GM21381 (cell line): ENCODE data around the gene WDPCP.
"Not testable (repeated sequence)": the region's sequence is repeated elsewhere in the genome, so short reads cannot be mapped to it uniquely, and the experiment has no call there.

Source experiments
- ATAC-seq: cut with Tn5 transposase; IDR thresholded peaks from one replicate; pipeline ENCODE4 v1.9.1; 2021; ENCODE audit warnings: mild to moderate bottlenecking, moderate library complexity; ENCODE audit not compliant: unreplicated experiment

Gene WDPCP

GRCh38 chr2:63378589-63378988 is 209.7 kb downstream of the WDPCP start:
- no peak for ATAC-seq

- ATAC-seq: no peak
Observed at GRCh38 chr2:63374341-63374740, 213.9 kb downstream of the WDPCP start.

GRCh38 chr2:63372549-63372948 is 215.7 kb downstream of the WDPCP start:
- ATAC-seq: no peak

GRCh38 chr2:63369146-63369545 is 219.1 kb downstream of the WDPCP start:
- no peak for ATAC-seq

- no peak for ATAC-seq
Observed at GRCh38 chr2:63364866-63365265, 223.4 kb downstream of the WDPCP start.

- not testable (repeated sequence) for ATAC-seq
Observed at GRCh38 chr2:63357722-63358121, 230.6 kb downstream of the WDPCP start.

GRCh38 chr2:63347361-63347760 is 240.9 kb downstream of the WDPCP start:
- no peak for ATAC-seq

GRCh38 chr2:63346411-63346810 is 241.9 kb downstream of the WDPCP start:
- no peak for ATAC-seq

GRCh38 chr2:63345285-63345633 is 243.0 kb downstream of the WDPCP start:
- ATAC-seq: no peak

GRCh38 chr2:63344575-63345284 is 243.5 kb downstream of the WDPCP start:
- ATAC-seq: no peak

GRCh38 chr2:63343397-63344109 is 244.7 kb downstream of the WDPCP start:
- ATAC-seq: no peak

- ATAC-seq: no peak
Observed at GRCh38 chr2:63340443-63340842, 247.8 kb downstream of the WDPCP start.

GRCh38 chr2:63334910-63335309 is 253.4 kb downstream of the WDPCP start:
- ATAC-seq: no peak

- no peak for ATAC-seq
Observed at GRCh38 chr2:63326473-63326872, 261.8 kb downstream of the WDPCP start.

GRCh38 chr2:63323662-63324061 is 264.6 kb downstream of the WDPCP start:
- not testable (repeated sequence) for ATAC-seq

GRCh38 chr2:63321973-63322372 is 266.3 kb downstream of the WDPCP start:
- not testable (repeated sequence) for ATAC-seq

GRCh38 chr2:63320669-63321068 is 267.6 kb downstream of the WDPCP start:
- ATAC-seq: no peak

- no peak for ATAC-seq
Observed at GRCh38 chr2:63310614-63311013, 277.7 kb downstream of the WDPCP start.

- ATAC-seq: no peak
Observed at GRCh38 chr2:63301481-63301880, 286.8 kb downstream of the WDPCP start.

- no peak for ATAC-seq
Observed at GRCh38 chr2:63300835-63301234, 287.4 kb downstream of the WDPCP start.

GRCh38 chr2:63287956-63288355 is 300.3 kb downstream of the WDPCP start:
- ATAC-seq: no peak

- ATAC-seq: not testable (repeated sequence)
Observed at GRCh38 chr2:63286520-63286919, 301.8 kb downstream of the WDPCP start.

- no peak for ATAC-seq
Observed at GRCh38 chr2:63283273-63283672, 305.0 kb downstream of the WDPCP start.
